KMS-11 (cell line): ENCODE measurements around the gene YAF2.
"Not testable (repeated sequence)": the region's sequence is repeated elsewhere in the genome, so short reads cannot be mapped to it uniquely, and the experiment has no call there.

Source experiments
- H2AFZ ChIP-seq: fragments of 200-600 bp; sonication (generic); 2 replicates; pipeline ENCODE4 v1.6.1; 2016; ENCODE audit warnings: antibody characterized with exemption, mixed run types, low read depth
- H3K27ac ChIP-seq: fragments of 200-600 bp; sonication (generic); 2 replicates; pipeline ENCODE4 v1.6.1; 2016; ENCODE audit warnings: mild to moderate bottlenecking, mixed run types
- H3K27me3 ChIP-seq: fragments of 200-600 bp; sonication (generic); 2 replicates; pipeline ENCODE4 v1.6.1; 2017; ENCODE audit warnings: mild to moderate bottlenecking, low read depth, mixed run types, moderate library complexity; ENCODE audit not compliant: insufficient read depth
- H3K36me3 ChIP-seq: fragments of 200-600 bp; sonication (generic); 2 replicates; pipeline ENCODE4 v1.6.1; 2017; ENCODE audit warnings: mild to moderate bottlenecking, mixed run types; ENCODE audit not compliant: insufficient read depth
- H3K4me1 ChIP-seq: fragments of 200-600 bp; sonication (generic); 2 replicates; pipeline ENCODE4 v1.6.1; 2016; ENCODE audit warnings: mild to moderate bottlenecking, low read depth, mixed run types; ENCODE audit not compliant: poor library complexity, severe bottlenecking
- H3K4me2 ChIP-seq: fragments of 200-600 bp; sonication (generic); 2 replicates; pipeline ENCODE4 v1.7.0; 2016; ENCODE audit warnings: mild to moderate bottlenecking, mixed run types
- H3K4me3 ChIP-seq: fragments of 200-600 bp; sonication (generic); IDR thresholded peaks from 2 replicates; pipeline ENCODE4 v1.6.1; 2017; ENCODE audit warnings: low read depth, low read length, mixed read lengths; ENCODE audit not compliant: insufficient read depth
- H3K79me2 ChIP-seq: fragments of 200-600 bp; sonication (generic); 2 replicates; pipeline ENCODE4 v1.6.1; 2016; ENCODE audit warnings: low read depth, mixed run types; ENCODE audit not compliant: insufficient read depth
- H3K9ac ChIP-seq: fragments of 200-600 bp; sonication (generic); 2 replicates; pipeline ENCODE4 v1.6.1; 2016; ENCODE audit warnings: mild to moderate bottlenecking, mixed run types
- H4K20me1 ChIP-seq: fragments of 200-600 bp; sonication (generic); 2 replicates; pipeline ENCODE4 v1.6.1; 2016; ENCODE audit warnings: mild to moderate bottlenecking, mixed run types; ENCODE audit not compliant: insufficient read depth
- CTCF ChIP-seq: fragments of 200-600 bp; sonication (generic); conservative IDR thresholded peaks from 2 replicates; pipeline ENCODE4 v1.6.1; 2017; ENCODE audit warnings: low read depth, mild to moderate bottlenecking, antibody characterized with exemption, low read length, moderate library complexity, mixed read lengths

YAF2 gene

GRCh38 chr12:42222724-42223123, 15.3 kb downstream of the YAF2 start:
- H3K27ac ChIP-seq = no peak overlapping the region
- no peaks in the 10 kb centered on the region for H3K4me1 ChIP-seq
- H3K79me2 ChIP-seq = peaks cover 9% of the 10 kb centered on the region; the same call in 1 of the 2 replicates
- H4K20me1 ChIP-seq = no peaks in the 10 kb centered on the region
- no peaks in the 10 kb centered on the region for H3K36me3 ChIP-seq
- no peaks in the 10 kb centered on the region for H3K27me3 ChIP-seq
- no peak overlapping the region for H2AFZ ChIP-seq
- TF ChIP-seq CTCF = no peak
- no peak overlapping the region for H3K4me3 ChIP-seq
- no peak overlapping the region for H3K9ac ChIP-seq
- H3K4me2 ChIP-seq = no peak overlapping the region

GRCh38 chr12:42221726-42222125, 16.3 kb downstream of the YAF2 start:
- no peak overlapping the region for H3K27ac ChIP-seq

GRCh38 chr12:42217656-42218055, 20.4 kb downstream of the YAF2 start:
- peaks cover 5% of the 10 kb centered on the region; the same call in 1 of the 2 replicates for H3K79me2 ChIP-seq
- H3K4me2 ChIP-seq = no peak overlapping the region
- H3K9ac ChIP-seq = no peak overlapping the region
- H3K4me3 ChIP-seq = no peak overlapping the region
- H4K20me1 ChIP-seq = no peaks in the 10 kb centered on the region
- no peaks in the 10 kb centered on the region for H3K36me3 ChIP-seq
- H3K27ac ChIP-seq = no peak overlapping the region
- H3K4me1 ChIP-seq = peaks cover 16% of the 10 kb centered on the region
- TF ChIP-seq CTCF = no peak
- H2AFZ ChIP-seq = no peak overlapping the region
- H3K27me3 ChIP-seq = no peaks in the 10 kb centered on the region

More at GRCh38 chr12:42221726-42222125, 16.3 kb downstream of the YAF2 start:
- Histone ChIP-seq H3K4me2 (no peak overlapping the region), H2AFZ (no peak overlapping the region), H3K79me2 (peaks cover 9% of the 10 kb centered on the region; the same call in 1 of the 2 replicates), H4K20me1 (no peaks in the 10 kb centered on the region), H3K4me1 (no peaks in the 10 kb centered on the region), H3K4me3 (no peak overlapping the region), H3K9ac (no peak overlapping the region), H3K36me3 (no peaks in the 10 kb centered on the region), H3K27me3 (no peaks in the 10 kb centered on the region)
- no peak for TF ChIP-seq CTCF

GRCh38 chr12:42216737-42217136, 21.3 kb downstream of the YAF2 start:
- Histone ChIP-seq H3K9ac (no peak overlapping the region), H4K20me1 (no peaks in the 10 kb centered on the region), H3K79me2 (0 out of 2 replicates have a peak, but pooled peaks cover 1% of the 10 kb centered on the region), H3K4me3 (no peak overlapping the region), H3K27me3 (no peaks in the 10 kb centered on the region), H3K4me1 (peaks cover 22% of the 10 kb centered on the region), H3K4me2 (no peak overlapping the region), H3K27ac (no peak overlapping the region), H3K36me3 (no peaks in the 10 kb centered on the region), H2AFZ (no peak overlapping the region)
- no peak for TF ChIP-seq CTCF

- not testable (repeated sequence) for H3K4me3 ChIP-seq, H3K27me3 ChIP-seq, H2AFZ ChIP-seq, H4K20me1 ChIP-seq, H3K27ac ChIP-seq, H3K4me2 ChIP-seq, H3K79me2 ChIP-seq, H3K9ac ChIP-seq, H3K36me3 ChIP-seq
- H3K4me1 ChIP-seq = peaks cover 22% of the 10 kb centered on the region
These were observed 22.3 kb downstream of the YAF2 start for GRCh38 chr12:42215759-42216158.
